SK-N-MC (cell line): ENCODE data around the gene DDX41.

ENCODE experiments used
- EZH2 ChIP-seq: fragments of 200-600 bp; sonication (generic); IDR thresholded peaks from one replicate; pipeline ENCODE4 v1.6.1; 2017; ENCODE audit warnings: antibody characterized with exemption
- FOXP2 ChIP-seq: optimal IDR thresholded peaks from 2 replicates; pipeline ENCODE3; 2011; ENCODE audit warnings: mild to moderate bottlenecking, moderate library complexity; ENCODE audit not compliant: insufficient read depth; ENCODE audit errors: extremely low read length, control extremely low read depth
- POLR2AphosphoS5 ChIP-seq: IDR thresholded peaks from 2 replicates; pipeline ENCODE4 v1.6.1; 2012; ENCODE audit warnings: mild to moderate bottlenecking, low read depth, low read length, borderline replicate concordance

DNA sequence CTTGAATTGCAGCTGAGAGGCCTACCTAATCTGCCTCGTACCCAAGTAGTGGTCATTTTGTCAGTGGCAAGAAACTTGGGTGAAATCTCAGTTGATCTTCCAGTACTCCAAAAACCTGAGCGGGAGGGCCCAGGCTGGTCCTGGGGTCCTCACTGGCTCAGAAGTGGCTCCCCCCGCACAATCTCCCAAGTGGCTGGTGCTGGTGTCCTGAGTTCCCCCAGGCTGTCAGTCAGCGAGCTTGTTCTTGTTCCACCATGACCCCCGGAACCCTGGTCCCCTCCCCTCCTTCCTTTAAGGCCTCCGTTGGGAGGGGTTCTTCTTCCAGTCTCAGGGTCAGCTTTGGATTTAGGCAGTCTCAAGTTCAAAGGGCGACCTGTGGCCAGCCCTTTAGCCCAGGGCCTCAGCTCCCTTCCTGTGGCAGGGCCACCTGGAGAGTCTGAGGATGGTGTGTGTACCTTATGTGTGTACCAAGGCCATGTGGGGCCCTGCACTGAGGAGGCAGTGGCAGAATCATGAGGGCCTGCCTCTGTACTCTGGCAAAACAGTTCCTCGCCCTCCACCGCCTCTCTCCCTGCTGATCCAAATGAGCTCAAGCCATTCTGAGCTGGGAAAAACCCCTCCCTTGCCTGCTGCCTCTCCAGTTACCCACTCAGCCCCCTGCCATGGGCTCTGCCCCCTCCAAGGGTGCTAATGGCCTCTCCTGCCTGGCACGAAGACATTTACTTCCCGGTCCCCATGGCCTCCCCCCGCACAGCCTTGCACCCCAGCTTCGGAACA is 38.9 kb downstream of the DDX41 start:
- TF ChIP-seq POLR2AphosphoS5 (no peak), EZH2 (no peak), FOXP2 (no peak)
